ENCODE measurements around the gene PTPRM. TPM values are rescaled to one million over a fixed set of nuclear protein-coding genes. Genes with fewer than 3 reads are reported as not detected.

The PTPRM gene
- total RNA-seq, 1 donor from 2014 or later: 257 TPM

DNA sequence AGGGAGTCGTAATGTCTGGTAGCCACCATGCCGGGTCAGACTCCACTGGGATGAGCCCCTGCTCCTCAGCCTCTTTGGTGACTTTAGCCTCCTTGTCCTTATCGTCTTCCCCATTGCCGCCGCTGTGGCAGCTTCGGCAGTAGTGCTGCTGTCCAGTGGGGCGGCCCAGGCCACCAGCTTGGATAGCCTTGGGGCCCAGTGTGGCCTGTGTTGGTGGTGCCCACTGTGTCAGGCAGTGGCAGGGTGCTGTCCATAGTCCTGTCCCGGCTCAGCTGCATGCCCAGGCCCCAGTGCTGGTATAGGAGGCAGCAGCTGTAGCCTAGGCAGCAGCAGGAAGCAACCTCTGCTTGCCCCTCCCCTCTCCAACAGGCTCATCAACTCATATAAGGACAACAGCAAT lies 845.0 kb downstream of the PTPRM start:
- intact Hi-C loops (cut with DNase I): no loop called here
- H3K4me3 ChIP-seq: no peak overlapping the region
- DNase-seq (ENCODE audit: low spot score in 2 of 2): peak in 1 of 2 donors; percentile 50
- no peak overlapping the region for H3K27ac ChIP-seq
- H3K9me3 ChIP-seq: peaks cover 15 to 25% of the 10 kb centered on the region in 2 donors
- no peaks in the 10 kb centered on the region for H3K27me3 ChIP-seq
- peaks cover 6 to 15% of the 10 kb centered on the region in 2 donors for H3K36me3 ChIP-seq
- H3K4me1 ChIP-seq: no peaks in the 10 kb centered on the region
- TF ChIP-seq, protein P1, sequence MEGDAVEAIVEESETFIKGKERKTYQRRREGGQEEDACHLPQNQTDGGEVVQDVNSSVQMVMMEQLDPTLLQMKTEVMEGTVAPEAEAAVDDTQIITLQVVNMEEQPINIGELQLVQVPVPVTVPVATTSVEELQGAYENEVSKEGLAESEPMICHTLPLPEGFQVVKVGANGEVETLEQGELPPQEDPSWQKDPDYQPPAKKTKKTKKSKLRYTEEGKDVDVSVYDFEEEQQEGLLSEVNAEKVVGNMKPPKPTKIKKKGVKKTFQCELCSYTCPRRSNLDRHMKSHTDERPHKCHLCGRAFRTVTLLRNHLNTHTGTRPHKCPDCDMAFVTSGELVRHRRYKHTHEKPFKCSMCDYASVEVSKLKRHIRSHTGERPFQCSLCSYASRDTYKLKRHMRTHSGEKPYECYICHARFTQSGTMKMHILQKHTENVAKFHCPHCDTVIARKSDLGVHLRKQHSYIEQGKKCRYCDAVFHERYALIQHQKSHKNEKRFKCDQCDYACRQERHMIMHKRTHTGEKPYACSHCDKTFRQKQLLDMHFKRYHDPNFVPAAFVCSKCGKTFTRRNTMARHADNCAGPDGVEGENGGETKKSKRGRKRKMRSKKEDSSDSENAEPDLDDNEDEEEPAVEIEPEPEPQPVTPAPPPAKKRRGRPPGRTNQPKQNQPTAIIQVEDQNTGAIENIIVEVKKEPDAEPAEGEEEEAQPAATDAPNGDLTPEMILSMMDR (IDR thresholded peaks at IDR 0.05): no peak

DNA sequence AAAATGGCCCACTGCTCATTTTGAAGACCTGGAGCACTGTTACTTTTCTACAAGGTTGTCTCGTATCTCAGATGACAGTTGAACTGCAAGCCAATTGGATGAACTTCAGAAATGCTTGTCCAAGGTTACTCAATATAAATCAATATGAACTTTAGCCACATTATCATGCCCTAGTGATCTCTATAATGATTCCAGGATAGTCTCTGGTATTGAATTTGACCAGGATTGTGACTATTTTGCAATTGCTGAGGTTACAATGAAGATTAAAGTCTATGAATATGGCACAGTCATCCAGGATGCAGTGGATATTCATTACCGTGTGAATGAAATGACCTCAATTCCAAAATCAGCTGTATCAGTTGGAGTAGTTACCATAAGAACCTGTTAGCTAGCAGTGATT lies 846.1 kb downstream of the PTPRM start:
- Histone ChIP-seq H3K4me1 (no peaks in the 10 kb centered on the region), H3K36me3 (peaks cover under 1 to 5% of the 10 kb centered on the region in 2 donors), H3K27ac (no peak overlapping the region), H3K9me3 (peaks cover 15 to 25% of the 10 kb centered on the region in 2 donors), H3K4me3 (no peak overlapping the region), H3K27me3 (no peaks in the 10 kb centered on the region)
- TF ChIP-seq, protein P1 (IDR thresholded peaks at IDR 0.05): no peak
- intact Hi-C loops (cut with DNase I): no loop called here
- no peak for DNase-seq (ENCODE audit: low spot score in 2 of 2)

DNA sequence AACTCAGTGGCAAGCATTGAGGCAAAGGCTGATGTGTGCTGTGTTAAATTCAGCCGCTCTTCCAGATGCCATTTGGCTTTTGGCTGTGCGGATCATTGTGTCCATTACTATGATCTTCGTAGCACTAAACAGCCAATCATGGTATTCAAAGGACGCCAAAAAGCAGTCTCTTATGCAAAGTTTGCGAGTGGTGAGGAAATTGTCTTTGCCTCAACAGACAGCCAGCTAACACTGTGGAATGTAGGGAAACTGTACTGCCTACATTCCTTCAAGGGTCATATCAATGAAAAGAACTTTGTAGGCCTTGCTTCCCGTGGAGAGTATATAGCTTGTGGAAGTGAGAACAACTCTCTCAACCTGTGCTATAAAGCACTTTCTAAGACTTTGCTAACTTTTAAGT lies 846.6 kb downstream of the PTPRM start:
- Histone ChIP-seq H3K36me3 (no peaks in the 10 kb centered on the region), H3K9me3 (peaks cover 15 to 25% of the 10 kb centered on the region in 2 donors), H3K4me3 (no peak overlapping the region), H3K27ac (no peak overlapping the region), H3K4me1 (no peaks in the 10 kb centered on the region), H3K27me3 (no peaks in the 10 kb centered on the region)
- intact Hi-C loops (cut with DNase I): no loop called here
- TF ChIP-seq, protein P1 (IDR thresholded peaks at IDR 0.05): no peak
- DNase-seq (ENCODE audit: low spot score in 2 of 2): peak in 1 of 2 donors; percentile 2

DNA sequence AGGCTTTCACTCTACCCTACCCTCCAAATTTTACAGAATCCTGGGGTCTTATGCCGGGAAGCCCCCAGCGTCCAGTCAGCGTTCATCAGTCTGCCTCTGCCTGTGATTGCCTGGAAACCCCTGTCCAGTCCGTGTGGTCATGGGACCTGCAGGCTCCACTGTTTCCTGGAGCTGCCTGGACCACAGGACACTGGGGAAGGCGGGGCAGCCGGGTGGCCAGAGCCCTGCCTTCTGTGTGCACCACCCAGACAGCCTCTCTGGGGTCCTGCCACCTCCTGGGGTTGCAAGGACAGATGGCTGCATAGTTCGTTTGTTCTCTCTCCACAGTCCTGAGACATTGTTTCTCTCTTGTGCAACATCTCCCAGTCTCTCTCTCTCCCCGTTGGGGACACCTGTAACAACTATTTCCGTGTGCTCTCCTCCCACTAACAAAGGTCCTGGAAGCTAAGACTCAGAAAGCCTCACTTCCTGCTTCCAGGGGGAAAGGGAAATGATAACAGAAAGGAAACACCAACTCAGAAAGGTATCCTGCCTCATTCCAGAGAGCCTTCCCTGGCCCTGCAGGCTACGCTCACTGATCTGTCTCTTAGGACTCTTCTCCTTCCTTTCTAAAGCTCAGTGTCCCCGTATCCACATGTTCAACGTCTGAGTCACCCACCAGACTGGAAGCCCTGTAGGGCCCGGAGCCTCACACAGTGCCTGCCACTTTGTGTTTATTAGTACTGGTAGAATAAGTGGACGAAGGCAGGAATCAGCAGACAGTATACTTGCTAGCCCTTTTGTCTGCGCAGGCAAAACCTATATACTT lies 849.3 kb downstream of the PTPRM start:
- H3K9me3 ChIP-seq: peaks cover 9 to 12% of the 10 kb centered on the region in 2 donors
- TF ChIP-seq, protein P1 (IDR thresholded peaks at IDR 0.05): no peak
- no peak for DNase-seq (ENCODE audit: low spot score in 2 of 2)
- no peak overlapping the region for H3K27ac ChIP-seq
- no peaks in the 10 kb centered on the region for H3K36me3 ChIP-seq
- H3K4me1 ChIP-seq: no peaks in the 10 kb centered on the region
- no peaks in the 10 kb centered on the region for H3K27me3 ChIP-seq
- intact Hi-C loops (cut with DNase I): no loop called here
- H3K4me3 ChIP-seq: no peak overlapping the region

DNA sequence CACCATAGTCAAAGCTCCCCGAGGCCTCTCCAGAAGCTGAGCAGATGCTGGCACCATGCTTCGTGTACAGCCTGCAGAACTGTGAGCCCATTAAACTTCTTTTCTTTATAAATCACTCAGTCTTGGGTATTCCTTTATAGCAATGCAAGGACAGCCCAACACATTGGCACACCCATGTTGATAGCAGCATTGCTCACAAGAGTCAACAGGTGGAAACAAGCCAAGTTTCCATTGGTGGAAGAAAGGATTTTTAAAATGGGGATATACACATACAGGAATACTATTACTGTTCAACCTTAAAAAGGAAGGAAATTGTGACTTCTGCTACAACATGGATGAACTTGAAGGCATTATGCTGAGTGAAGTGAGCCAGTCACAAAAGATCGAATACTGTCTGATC lies 855.3 kb downstream of the PTPRM start:
- no peaks in the 10 kb centered on the region for H3K36me3 ChIP-seq
- H3K4me1 ChIP-seq: no peaks in the 10 kb centered on the region
- no peak overlapping the region for H3K4me3 ChIP-seq
- intact Hi-C loops (cut with DNase I): no loop called here
- no peaks in the 10 kb centered on the region for H3K27me3 ChIP-seq
- TF ChIP-seq, protein P1 (IDR thresholded peaks at IDR 0.05): no peak
- no peak for DNase-seq (ENCODE audit: low spot score in 2 of 2)
- no peaks in the 10 kb centered on the region for H3K9me3 ChIP-seq
- no peak overlapping the region for H3K27ac ChIP-seq

Data from ascending aorta (tissue), 2 donors.